HepG2 (cell line): ENCODE data around the gene MOV10L1. TPM values are rescaled to one million over a fixed set of nuclear protein-coding genes. Genes with fewer than 3 reads are reported as not detected.
A peak's percentile ranks its signal among the peaks of the same experiment; 100 is the strongest.

Source experiments
- AHR ChIP-seq: IDR thresholded peaks from 2 replicates; pipeline ENCODE4 v1.6.1; 2018; ENCODE audit warnings: missing genetic modification reagents, missing compliant biosample characterization
- DNMT1 ChIP-seq: sonication (generic); formaldehyde crosslinking; IDR thresholded peaks from 2 replicates; pipeline ENCODE4 v1.5.1; 2020; ENCODE audit warnings: mild to moderate bottlenecking, missing genetic modification reagents
- EZH2 ChIP-seq: conservative IDR thresholded peaks from 2 replicates; pipeline ENCODE4 v1.6.1; 2012; ENCODE audit warnings: mild to moderate bottlenecking, low read depth, low read length, moderate library complexity
- FOXA3 ChIP-seq: IDR thresholded peaks from 2 replicates; pipeline ENCODE4 v1.6.1; 2016; ENCODE audit warnings: missing genetic modification reagents, missing compliant biosample characterization
- KIAA2018 ChIP-seq: sonication (generic); formaldehyde crosslinking; IDR thresholded peaks from 2 replicates; pipeline ENCODE4 v1.5.0; 2020; ENCODE audit warnings: mild to moderate bottlenecking, missing genetic modification reagents, borderline replicate concordance
- NFRKB ChIP-seq: fragments of 450-650 bp; IDR thresholded peaks from 2 replicates; pipeline ENCODE4 v1.6.1; 2017
- PLSCR1 ChIP-seq: sonication (generic); formaldehyde crosslinking; IDR thresholded peaks from 2 replicates; pipeline ENCODE4 v1.5.0; 2020; ENCODE audit warnings: missing genetic modification reagents, mild to moderate bottlenecking, borderline replicate concordance
- RORA ChIP-seq: sonication (generic); formaldehyde crosslinking; IDR thresholded peaks from 2 replicates; pipeline ENCODE4 v1.5.0; 2020; ENCODE audit warnings: mild to moderate bottlenecking, missing genetic modification reagents, moderate library complexity
- SMARCE1 ChIP-seq: fragments of 450-650 bp; IDR thresholded peaks from 2 replicates; pipeline ENCODE4 v1.6.1; 2017; ENCODE audit warnings: borderline replicate concordance
- TSC22D2 ChIP-seq: sonication (generic); formaldehyde crosslinking; IDR thresholded peaks from 2 replicates; pipeline ENCODE4 v1.5.1; 2020; ENCODE audit warnings: missing genetic modification reagents, mild to moderate bottlenecking, borderline replicate concordance
- ZBTB7B ChIP-seq: sonication (generic); formaldehyde crosslinking; IDR thresholded peaks from 2 replicates; pipeline ENCODE4 v1.4.0; 2020; ENCODE audit warnings: missing genetic modification reagents
- ZNF564 ChIP-seq: sonication (generic); formaldehyde crosslinking; IDR thresholded peaks from 2 replicates; pipeline ENCODE4 v1.8.1; 2023; ENCODE audit warnings: mild to moderate bottlenecking, missing genetic modification reagents
- ZNF615 ChIP-seq: sonication (generic); formaldehyde crosslinking; IDR thresholded peaks from 2 replicates; pipeline ENCODE4 v1.5.0; 2020; ENCODE audit warnings: mild to moderate bottlenecking, missing genetic modification reagents, borderline replicate concordance
- ZNF616 ChIP-seq: sonication (generic); formaldehyde crosslinking; IDR thresholded peaks from 2 replicates; pipeline ENCODE4 v1.5.0; 2020; ENCODE audit warnings: low read depth, mild to moderate bottlenecking, missing genetic modification reagents
- polyA plus RNA-seq, 8 experiments: library from polyadenylated mRNA; depleted of rRNA in 3 of 8; stranded (reverse) in 7 of 8; unstranded in 1 of 8; fragments of >200 nt; fragmentation: Illumina TruSeq in 4 of 8; extraction: Trizol in 4 of 8; gene quantifications; 2 replicates each; pipeline versions ENCODE4 v1.2.1 to v1.2.3, GENCODE V29; 2011 to 2016; ENCODE audit warnings: low read depth in 4 of 8, missing spikeins in 1 of 8, mixed read lengths in 1 of 8; ENCODE audit not compliant: insufficient read depth in 1 of 8
- total RNA-seq, 5 experiments: library from RNA; depleted of rRNA; stranded (reverse); fragments of >200 nt; fragmentation: Illumina TruSeq; extraction: Trizol; gene quantifications; 2 replicates each; pipeline ENCODE4 v1.2.3, GENCODE V29; 2016; ENCODE audit warnings: low read depth in 1 of 5
- TF ChIP-seq, protein P1 (sequence below): IDR thresholded peaks from 2 replicates; pipeline ENCODE4 v1.6.1; 2016; ENCODE audit warnings: mild to moderate bottlenecking, missing biosample characterization, missing genetic modification reagents
- TF ChIP-seq, protein P2 (sequence below): sonication (generic); formaldehyde crosslinking; IDR thresholded peaks from 2 replicates; pipeline ENCODE4 v1.5.0; 2020; ENCODE audit warnings: missing genetic modification reagents, mild to moderate bottlenecking, borderline replicate concordance

The MOV10L1 gene
- total and polyA plus RNA-seq, 2 of the 13 experiments (the other 11 are each of a cell fraction or from before 2014, with no cell fraction given), result 0.11 to 0.12 TPM

- TF ChIP-seq KIAA2018 (no peak), TSC22D2 (no peak), ZBTB7B (CRISPR knock-in tag) (no peak), ZNF616 (CRISPR knock-in tag) (0 out of 2 replicates have a peak, but pooled peaks have one; percentile 17), DNMT1 (CRISPR knock-in tag) (no peak), AHR (CRISPR knock-in tag) (no peak), NFRKB (no peak), PLSCR1 (CRISPR knock-in tag) (no peak), ZNF615 (CRISPR knock-in tag) (no peak), SMARCE1 (no peak), ZNF564 (no peak), FOXA3 (CRISPR knock-in tag) (no peak), RORA (CRISPR knock-in tag) (no peak), EZH2 (no peak)
- TF ChIP-seq, protein P1, sequence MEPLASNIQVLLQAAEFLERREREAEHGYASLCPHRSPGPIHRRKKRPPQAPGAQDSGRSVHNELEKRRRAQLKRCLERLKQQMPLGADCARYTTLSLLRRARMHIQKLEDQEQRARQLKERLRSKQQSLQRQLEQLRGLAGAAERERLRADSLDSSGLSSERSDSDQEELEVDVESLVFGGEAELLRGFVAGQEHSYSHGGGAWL, result no peak
- TF ChIP-seq, protein P2, sequence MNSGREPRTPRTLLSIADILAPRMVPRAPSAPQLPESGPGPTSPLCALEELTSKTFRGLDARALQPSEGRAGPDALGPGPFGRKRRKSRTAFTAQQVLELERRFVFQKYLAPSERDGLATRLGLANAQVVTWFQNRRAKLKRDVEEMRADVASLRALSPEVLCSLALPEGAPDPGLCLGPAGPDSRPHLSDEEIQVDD, result no peak
Measured at GRCh38 chr22:50145721-50146438, 56.1 kb downstream of the MOV10L1 start (continued).
